HG03064 (cell line): Measurements from ENCODE around the gene INF2.

Experiments
- ATAC-seq: cut with Tn5 transposase; IDR thresholded peaks from one replicate; pipeline ENCODE4 v1.9.1; 2021; ENCODE audit warnings: low read depth; ENCODE audit not compliant: unreplicated experiment

Gene INF2

GRCh38 chr14:104687601-104688504, 1.6 kb upstream of the INF2 start:
- no peak for ATAC-seq

GRCh38 chr14:104688505-104689108, 811 bp upstream of the INF2 start:
- ATAC-seq, result no peak

- no peak for ATAC-seq
Measured at GRCh38 chr14:104689881-104690711, 678 bp downstream of the INF2 start.

DNA sequence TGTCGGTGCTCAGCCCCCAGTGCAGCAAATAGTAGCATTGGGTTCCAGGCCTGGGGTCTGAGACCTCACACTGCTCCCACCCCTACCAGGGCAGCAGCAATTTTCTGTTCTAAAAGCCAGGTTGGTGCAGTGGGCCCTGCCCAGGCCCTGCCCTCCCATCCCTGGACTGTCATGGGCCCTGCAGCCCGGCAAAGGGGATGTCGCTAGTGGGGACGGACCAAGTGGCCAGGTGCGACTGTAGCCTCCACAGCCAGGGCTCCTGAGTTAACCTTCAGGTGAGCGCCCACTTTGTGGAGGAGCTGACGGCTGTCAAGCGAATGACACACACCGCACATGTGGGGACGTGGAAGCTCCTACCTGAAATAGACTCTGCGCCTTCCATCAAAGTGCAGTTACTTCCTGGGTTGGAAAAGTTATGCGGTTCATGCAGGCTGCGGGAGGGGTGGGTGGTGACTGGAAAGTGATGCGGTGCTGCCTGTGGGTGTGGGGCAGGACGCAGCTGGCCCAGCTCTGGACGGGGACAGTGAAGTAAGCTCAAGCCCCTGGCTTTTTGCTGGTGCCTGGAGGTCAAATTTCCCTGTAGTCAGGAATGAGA, 1.5 kb downstream of the INF2 start:
- ATAC-seq, result no peak

- no peak for ATAC-seq
Measured at GRCh38 chr14:104691546-104692260, 2.3 kb downstream of the INF2 start.

- ATAC-seq, result no peak
Measured at GRCh38 chr14:104692261-104692938, 3.0 kb downstream of the INF2 start.

GRCh38 chr14:104692939-104693315, 3.5 kb downstream of the INF2 start:
- ATAC-seq, result no peak

GRCh38 chr14:104693482-104694431, 4.3 kb downstream of the INF2 start:
- ATAC-seq, result no peak

DNA sequence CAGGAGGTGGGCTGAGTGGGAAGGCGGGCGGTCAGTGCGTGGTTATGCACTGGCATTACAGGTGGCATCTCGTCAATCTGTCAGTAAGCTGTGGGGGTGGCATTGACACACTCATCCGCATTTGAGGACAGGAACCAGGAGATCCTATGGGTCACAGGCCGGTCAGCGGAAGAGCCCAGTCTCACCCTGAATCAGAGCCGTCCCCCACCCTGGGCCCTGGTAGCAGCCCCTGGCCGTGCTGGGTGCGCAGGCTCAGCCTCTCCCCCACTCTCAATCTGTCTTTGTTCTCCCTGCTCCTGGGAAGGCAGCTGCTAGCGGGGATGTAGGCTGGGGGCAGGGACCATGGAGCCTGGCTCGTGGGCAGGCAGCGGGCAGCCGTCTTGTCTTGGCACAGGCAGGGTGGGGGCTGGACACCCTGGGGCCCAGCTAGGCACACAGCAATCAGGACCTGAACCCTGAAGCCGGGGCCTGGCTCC, 5.1 kb downstream of the INF2 start:
- ATAC-seq, result no peak

GRCh38 chr14:104694991-104695659, 5.7 kb downstream of the INF2 start:
- ATAC-seq, result no peak

GRCh38 chr14:104695660-104696000, 6.2 kb downstream of the INF2 start:
- no peak for ATAC-seq

GRCh38 chr14:104696671-104697316, 7.4 kb downstream of the INF2 start:
- ATAC-seq, result no peak

DNA sequence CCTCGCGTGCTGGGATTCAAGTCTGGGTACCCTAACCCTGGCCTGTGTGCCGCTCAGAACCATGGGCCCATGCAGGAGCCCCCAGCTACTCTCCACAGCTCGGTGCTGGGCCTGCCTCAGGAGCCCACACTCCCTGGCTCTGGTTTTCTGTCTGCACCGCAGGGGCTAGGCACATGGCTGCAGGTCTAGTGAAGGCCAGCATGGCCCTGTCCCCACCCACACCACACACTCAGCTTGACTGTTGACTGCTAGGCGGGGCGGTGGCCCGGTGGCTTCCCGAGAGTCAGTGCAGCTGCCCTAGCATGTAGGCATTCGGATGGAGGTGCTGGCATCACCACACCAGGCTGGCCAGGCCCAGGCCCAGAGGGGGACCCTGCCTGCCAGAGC, 7.9 kb downstream of the INF2 start:
- ATAC-seq, result no peak

- no peak for ATAC-seq
Measured at GRCh38 chr14:104697892-104698583, 8.6 kb downstream of the INF2 start.

- no peak for ATAC-seq
Measured at GRCh38 chr14:104698688-104699425, 9.4 kb downstream of the INF2 start.

- no peak for ATAC-seq
Measured at GRCh38 chr14:104699426-104699748, 10.0 kb downstream of the INF2 start.
